Omental fat pad (tissue), 4 donors: ENCODE results near the gene PSME2. TPM values are rescaled to one million over a fixed set of nuclear protein-coding genes. Genes with fewer than 3 reads are reported as not detected.

ENCODE experiments used
- ATAC-seq: fragments of 150-250 bp; one replicate; pipeline ENCODE4 v1.9.1; 2016; ENCODE audit warnings: mild to moderate bottlenecking, moderate library complexity; ENCODE audit not compliant: low FRiP score
- DNase-seq: peaks from one replicate; pipeline ENCODE4 v3.0.0-alpha.2; 2019; ENCODE audit warnings: low spot score
- small RNA-seq: library from RNA; depleted of rRNA; stranded (forward); fragments of <200 nt; gene quantifications from one replicate; pipeline ENCODE3, GENCODE V24; 2016
- total RNA-seq, 4 donors: library from RNA; depleted of rRNA; stranded (reverse); fragments of >200 nt; gene quantifications; one replicate each; pipeline ENCODE4 v1.1.0, GENCODE V29; 2016
- TF ChIP-seq, protein P1 (sequence below), 3 donors: fragments of 450-650 bp; IDR thresholded peaks; one replicate each; pipeline ENCODE4 v1.5.1; 2016 to 2017; ENCODE audit warnings: antibody characterized with exemption in 3 of 3, mild to moderate bottlenecking in 3 of 3, moderate library complexity in 2 of 3

The PSME2 gene
- total RNA-seq, 4 donors from 2014 or later: 32.8 to 86.4 (median 70.3) TPM

DNA sequence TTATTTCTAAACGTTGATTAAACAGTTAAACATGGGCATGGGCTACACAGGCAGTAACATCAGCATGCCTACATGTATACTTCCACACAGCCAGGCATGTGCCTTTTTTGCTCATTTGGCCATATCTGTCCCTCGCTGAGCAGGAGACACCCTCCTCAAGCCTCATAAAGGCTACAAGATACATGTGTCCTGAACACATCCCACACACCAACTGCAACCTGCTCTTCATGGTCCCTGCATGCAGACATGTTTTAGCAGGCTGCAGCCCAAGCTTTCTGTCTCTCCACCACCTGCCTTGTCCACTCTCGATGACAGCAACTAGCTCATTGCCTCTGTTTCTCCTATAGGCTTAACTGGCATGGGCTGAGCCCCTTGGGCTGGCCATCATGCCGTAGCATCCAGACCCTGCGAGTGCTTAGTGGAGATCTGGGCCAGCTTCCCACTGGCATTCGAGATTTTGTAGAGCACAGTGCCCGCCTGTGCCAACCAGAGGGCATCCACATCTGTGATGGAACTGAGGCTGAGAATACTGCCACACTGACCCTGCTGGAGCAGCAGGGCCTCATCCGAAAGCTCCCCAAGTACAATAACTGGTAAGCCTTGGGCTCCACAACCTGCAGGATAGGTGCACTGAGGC is 49.7 kb downstream of the PSME2 start:
- no peak for ATAC-seq
- TF ChIP-seq, protein P1, sequence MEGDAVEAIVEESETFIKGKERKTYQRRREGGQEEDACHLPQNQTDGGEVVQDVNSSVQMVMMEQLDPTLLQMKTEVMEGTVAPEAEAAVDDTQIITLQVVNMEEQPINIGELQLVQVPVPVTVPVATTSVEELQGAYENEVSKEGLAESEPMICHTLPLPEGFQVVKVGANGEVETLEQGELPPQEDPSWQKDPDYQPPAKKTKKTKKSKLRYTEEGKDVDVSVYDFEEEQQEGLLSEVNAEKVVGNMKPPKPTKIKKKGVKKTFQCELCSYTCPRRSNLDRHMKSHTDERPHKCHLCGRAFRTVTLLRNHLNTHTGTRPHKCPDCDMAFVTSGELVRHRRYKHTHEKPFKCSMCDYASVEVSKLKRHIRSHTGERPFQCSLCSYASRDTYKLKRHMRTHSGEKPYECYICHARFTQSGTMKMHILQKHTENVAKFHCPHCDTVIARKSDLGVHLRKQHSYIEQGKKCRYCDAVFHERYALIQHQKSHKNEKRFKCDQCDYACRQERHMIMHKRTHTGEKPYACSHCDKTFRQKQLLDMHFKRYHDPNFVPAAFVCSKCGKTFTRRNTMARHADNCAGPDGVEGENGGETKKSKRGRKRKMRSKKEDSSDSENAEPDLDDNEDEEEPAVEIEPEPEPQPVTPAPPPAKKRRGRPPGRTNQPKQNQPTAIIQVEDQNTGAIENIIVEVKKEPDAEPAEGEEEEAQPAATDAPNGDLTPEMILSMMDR (IDR thresholded peaks at IDR 0.05): no peak
- DNase-seq: no peak

DNA sequence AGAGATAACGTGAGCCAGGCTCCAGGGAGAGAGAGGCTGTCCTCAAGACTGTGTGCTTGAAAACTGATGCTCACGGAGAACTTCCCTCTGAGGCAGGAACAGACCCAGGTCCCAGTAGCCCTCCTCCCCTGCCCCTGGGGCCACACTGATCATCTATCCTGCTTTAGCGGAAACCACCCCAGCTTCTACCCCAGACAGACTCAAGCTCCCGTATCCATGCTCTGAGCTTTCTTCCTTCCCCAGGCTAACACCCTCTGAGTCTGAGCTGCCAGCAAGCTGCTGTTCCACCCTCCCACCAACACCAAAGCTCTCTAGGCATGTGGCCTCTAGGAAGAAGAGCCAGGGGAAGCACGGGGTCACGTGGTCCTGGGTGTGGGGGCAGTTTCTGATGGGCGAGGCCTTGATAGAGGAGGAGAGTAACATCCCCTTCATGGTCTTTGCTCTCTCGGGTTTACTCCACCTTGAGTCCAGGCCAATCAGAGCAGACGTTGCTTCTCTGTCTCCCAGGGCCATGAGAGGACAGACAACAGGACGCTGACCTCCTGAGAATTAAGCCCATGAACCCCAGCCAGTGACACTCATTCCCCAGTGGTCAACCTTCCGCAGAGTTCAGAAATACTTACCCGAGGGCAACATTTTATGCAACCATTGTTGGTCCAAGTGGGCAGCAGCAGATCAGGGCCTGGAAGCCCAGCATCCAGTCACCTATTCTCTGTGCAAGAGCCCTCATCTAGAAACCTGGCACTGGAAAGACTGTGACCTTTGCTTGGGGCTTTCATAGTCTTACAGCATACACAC is 50.9 kb downstream of the PSME2 start:
- no peak for ATAC-seq
- no peak for DNase-seq
- TF ChIP-seq, protein P1 (IDR thresholded peaks at IDR 0.05): no peak

DNA sequence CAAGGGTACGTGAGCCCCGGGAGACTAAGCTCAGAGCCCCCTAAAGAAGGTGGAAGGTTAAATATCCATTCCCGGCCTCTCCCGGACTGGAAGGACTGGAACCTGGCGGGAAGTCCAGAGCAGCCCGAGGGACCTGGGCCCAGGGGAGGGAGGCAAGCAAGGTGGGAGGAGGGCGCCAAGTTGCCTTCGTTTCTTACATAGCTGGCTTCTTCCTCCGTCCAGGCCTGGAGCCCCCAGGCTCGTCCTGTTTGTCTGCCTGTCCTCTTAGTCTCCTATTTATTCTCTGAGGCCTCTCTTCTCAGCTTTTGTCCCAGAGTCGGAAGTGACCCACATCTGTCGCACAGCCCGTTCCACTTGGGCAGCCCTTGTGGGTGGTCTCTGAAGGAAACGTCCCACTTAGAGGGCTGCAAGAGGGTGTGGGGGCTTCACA is 51.6 kb downstream of the PSME2 start:
- DNase-seq: no peak
- TF ChIP-seq, protein P1 (IDR thresholded peaks at IDR 0.05): no peak
- ATAC-seq: peak; percentile 6

DNA sequence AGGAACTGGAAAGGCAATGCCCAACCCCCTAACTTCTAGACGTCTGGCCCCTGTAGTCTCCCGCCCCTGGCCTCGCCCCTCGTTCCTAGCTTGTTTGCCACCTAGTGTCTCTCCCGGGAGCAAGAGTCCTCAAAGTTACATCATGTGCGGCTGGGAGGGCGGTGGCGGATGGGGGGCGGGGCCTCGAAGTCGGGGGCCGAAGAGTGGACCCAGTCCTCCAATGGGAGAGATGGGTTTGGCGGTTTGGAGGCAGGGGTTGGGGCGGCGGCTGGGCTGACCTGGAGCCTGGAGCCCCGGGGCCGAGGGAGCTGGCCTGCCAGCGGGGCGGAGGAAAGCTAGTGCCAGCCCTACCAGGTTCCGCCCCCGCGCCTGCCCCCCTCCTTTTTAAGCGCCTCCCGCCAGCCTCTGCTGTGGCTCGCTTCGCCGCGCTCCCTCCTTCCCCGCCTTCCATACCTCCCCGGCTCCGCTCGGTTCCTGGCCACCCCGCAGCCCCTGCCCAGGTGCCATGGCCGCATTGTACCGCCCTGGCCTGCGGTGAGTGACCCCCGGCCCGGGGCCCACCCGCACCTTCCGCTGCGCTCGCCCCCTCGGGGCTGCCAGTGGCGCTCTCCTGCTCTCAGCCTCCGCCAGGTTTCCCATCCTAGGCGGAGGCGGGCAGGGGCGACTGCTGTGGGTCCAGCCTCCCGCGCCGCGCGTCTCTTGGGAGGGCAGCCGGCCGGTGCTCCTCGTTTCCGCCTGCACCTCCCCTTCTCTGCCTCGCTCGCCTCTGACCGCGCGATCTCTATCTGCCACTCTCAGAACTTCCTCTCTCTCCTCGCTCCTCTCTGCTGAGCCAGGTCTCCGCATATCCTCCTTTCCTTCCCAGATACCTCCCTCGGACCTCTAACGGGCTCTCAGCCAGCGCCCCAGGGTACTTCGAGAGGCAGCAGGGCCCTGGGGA is 52.2 kb downstream of the PSME2 start, which contains the start of gene PCK2:
PCK2 (plus strand) TSS at position 411 of the 940 bp plus-strand sequence; CDS start at position 506, 95 bp downstream.
- DNase-seq: peak; percentile 68
- TF ChIP-seq, protein P1 (IDR thresholded peaks at IDR 0.05): no peak
- peak; percentile 92 for ATAC-seq

Small RNA genes within 50 kb of the gene (small RNA-seq; reads per million reads assigned to genes)
- gene AL136295.4 (not detected), gene IPO4 (not detected), gene IRF9 (not detected), gene RNA5SP383 (0.52 reads per million)

Other genes starting within 250 kb of the PSME2 start
- 10 to 100 TPM; 29.8 to 57.0 (median 48.0) TPM for gene DHRS4, start 192.8 kb downstream of the PSME2 start, total RNA-seq
- gene DHRS4L2, start 157.7 kb downstream of the PSME2 start, total RNA-seq: 10 to 100 TPM; 10.6 to 17.7 (median 15.2) TPM
- under 1 TPM; 0.06 to 0.72 (median 0.30) TPM for gene CARMIL3, start 94.6 kb downstream of the PSME2 start, total RNA-seq
- gene CPNE6, start 75.0 kb downstream of the PSME2 start, total RNA-seq: not detected
- 10 to 100 TPM; 33.6 to 53.4 (median 42.9) TPM for gene PCK2, start 52.3 kb downstream of the PSME2 start, total RNA-seq
- 10 to 100 TPM; 50.1 to 76.0 (median 54.4) TPM for gene DCAF11, start 31.8 kb downstream of the PSME2 start, total RNA-seq
- 1 to 10 TPM in 3 of 4 donors, under 1 TPM in 1; 0.94 to 4.3 (median 1.3) TPM for gene NRL, start 31.7 kb downstream of the PSME2 start, total RNA-seq
- 1 to 10 TPM in 2 of 4 donors, under 1 TPM in 1, not detected in 1; 0.96 to 2.8 (median 1.2) TPM for gene FITM1, start 16.0 kb downstream of the PSME2 start, total RNA-seq
- gene PSME1, start 10.4 kb downstream of the PSME2 start, total RNA-seq: 100 to 1,000 TPM in 1 of 4 donors, 10 to 100 TPM in 3; 89.1 to 158 (median 96.8) TPM
- 10 to 100 TPM in 2 of 4 donors, 1 to 10 TPM in 2; 6.3 to 15.3 (median 10.0) TPM for gene EMC9, start 5.0 kb downstream of the PSME2 start, total RNA-seq
- gene RNF31, start 888 bp upstream of the PSME2 start, total RNA-seq: 10 to 100 TPM; 26.6 to 64.2 (median 37.8) TPM
- 100 to 1,000 TPM in 1 of 4 donors, 10 to 100 TPM in 3; 39.4 to 126 (median 66.3) TPM for gene IRF9, start 14.7 kb upstream of the PSME2 start, total RNA-seq
- 10 to 100 TPM in 3 of 4 donors, 1 to 10 TPM in 1; 6.7 to 31.4 (median 16.3) TPM for gene REC8, start 25.5 kb upstream of the PSME2 start, total RNA-seq
- 100 to 1,000 TPM in 1 of 4 donors, 10 to 100 TPM in 3; 24.1 to 108 (median 34.4) TPM for gene IPO4, start 42.2 kb upstream of the PSME2 start, total RNA-seq
- 10 to 100 TPM; 54.9 to 65.5 (median 60.9) TPM for gene TM9SF1, start 48.8 kb upstream of the PSME2 start, total RNA-seq
- gene TSSK4, start 59.1 kb upstream of the PSME2 start, total RNA-seq: under 1 TPM in 2 of 4 donors, not detected in 2; 0.36 to 0.46 TPM
- gene CHMP4A, start 66.9 kb upstream of the PSME2 start, total RNA-seq: 10 to 100 TPM; 51.8 to 82.7 (median 64.7) TPM
- 10 to 100 TPM in 3 of 4 donors, 1 to 10 TPM in 1; 9.0 to 18.1 (median 12.5) TPM for gene MDP1, start 69.5 kb upstream of the PSME2 start, total RNA-seq
- gene NEDD8, start 85.8 kb upstream of the PSME2 start, total RNA-seq: 100 to 1,000 TPM in 3 of 4 donors, 10 to 100 TPM in 1; 98.4 to 184 (median 126) TPM
- 10 to 100 TPM; 36.3 to 69.0 (median 47.0) TPM for gene GMPR2, start 86.3 kb upstream of the PSME2 start, total RNA-seq
- gene TINF2, start 96.0 kb upstream of the PSME2 start, total RNA-seq: 10 to 100 TPM; 46.1 to 80.1 (median 63.6) TPM
- 100 to 1,000 TPM in 2 of 4 donors, 10 to 100 TPM in 1, 1 to 10 TPM in 1; 2.0 to 114 (median 79.1) TPM for gene TGM1, start 116.6 kb upstream of the PSME2 start, total RNA-seq
- 10 to 100 TPM; 20.7 to 30.9 (median 25.0) TPM for gene RABGGTA, start 125.0 kb upstream of the PSME2 start, total RNA-seq
- 10 to 100 TPM; 14.3 to 42.5 (median 23.7) TPM for gene DHRS1, start 153.2 kb upstream of the PSME2 start, total RNA-seq
- gene NOP9, start 153.2 kb upstream of the PSME2 start, total RNA-seq: 10 to 100 TPM; 13.9 to 22.2 (median 17.8) TPM
- 10 to 100 TPM in 3 of 4 donors, 1 to 10 TPM in 1; 9.1 to 23.8 (median 14.3) TPM for gene CIDEB, start 161.4 kb upstream of the PSME2 start, total RNA-seq
- gene LTB4R2, start 163.5 kb upstream of the PSME2 start, total RNA-seq: 1 to 10 TPM; 4.7 to 9.0 (median 7.9) TPM
- gene LTB4R, start 164.9 kb upstream of the PSME2 start, total RNA-seq: 10 to 100 TPM in 3 of 4 donors, 1 to 10 TPM in 1; 5.0 to 16.7 (median 12.6) TPM
- gene ADCY4, start 188.5 kb upstream of the PSME2 start, total RNA-seq: 100 to 1,000 TPM in 1 of 4 donors, 10 to 100 TPM in 2, 1 to 10 TPM in 1; 9.7 to 144 (median 45.6) TPM
- gene RIPK3, start 193.4 kb upstream of the PSME2 start, total RNA-seq: 10 to 100 TPM in 2 of 4 donors, 1 to 10 TPM in 2; 9.0 to 18.0 (median 13.2) TPM
- 10 to 100 TPM in 3 of 4 donors, 1 to 10 TPM in 1; 9.2 to 53.3 (median 23.3) TPM for gene NFATC4, start 221.6 kb upstream of the PSME2 start, total RNA-seq